Measurements from ENCODE around the gene GRM7.

GRM7 gene

GRCh38 chr3:7733933-7734332 is 873.0 kb downstream of the GRM7 start:
- Histone ChIP-seq H3K27me3 (ENCODE audit: insufficient read depth, poor library complexity, severe bottlenecking) (no peaks in the 10 kb centered on the region), H3K4me3 (replicated peaks; ENCODE audit: insufficient read depth, low read length) (no peak overlapping the region), H3K27ac (replicated peaks) (no peak overlapping the region)
- DNase-seq (ENCODE audit: low read depth in 1 of 2, low spot score in 1 of 2): no peak
- no peak for TF ChIP-seq POLR2AphosphoS5 (IDR thresholded peaks at IDR 0.05; ENCODE audit: low read depth)
- TF ChIP-seq GABPA (IDR thresholded peaks at IDR 0.05; ENCODE audit: low read depth): no peak
- TF ChIP-seq, protein P1, sequence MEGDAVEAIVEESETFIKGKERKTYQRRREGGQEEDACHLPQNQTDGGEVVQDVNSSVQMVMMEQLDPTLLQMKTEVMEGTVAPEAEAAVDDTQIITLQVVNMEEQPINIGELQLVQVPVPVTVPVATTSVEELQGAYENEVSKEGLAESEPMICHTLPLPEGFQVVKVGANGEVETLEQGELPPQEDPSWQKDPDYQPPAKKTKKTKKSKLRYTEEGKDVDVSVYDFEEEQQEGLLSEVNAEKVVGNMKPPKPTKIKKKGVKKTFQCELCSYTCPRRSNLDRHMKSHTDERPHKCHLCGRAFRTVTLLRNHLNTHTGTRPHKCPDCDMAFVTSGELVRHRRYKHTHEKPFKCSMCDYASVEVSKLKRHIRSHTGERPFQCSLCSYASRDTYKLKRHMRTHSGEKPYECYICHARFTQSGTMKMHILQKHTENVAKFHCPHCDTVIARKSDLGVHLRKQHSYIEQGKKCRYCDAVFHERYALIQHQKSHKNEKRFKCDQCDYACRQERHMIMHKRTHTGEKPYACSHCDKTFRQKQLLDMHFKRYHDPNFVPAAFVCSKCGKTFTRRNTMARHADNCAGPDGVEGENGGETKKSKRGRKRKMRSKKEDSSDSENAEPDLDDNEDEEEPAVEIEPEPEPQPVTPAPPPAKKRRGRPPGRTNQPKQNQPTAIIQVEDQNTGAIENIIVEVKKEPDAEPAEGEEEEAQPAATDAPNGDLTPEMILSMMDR (IDR thresholded peaks at IDR 0.05; ENCODE audit: insufficient read depth, low read length): no peak
- TF ChIP-seq SPI1 (IDR thresholded peaks at IDR 0.05; ENCODE audit: borderline replicate concordance, low read depth): no peak
- no peak for TF ChIP-seq REST (IDR thresholded peaks at IDR 0.05; ENCODE audit: insufficient replicate concordance, low read depth)

GRCh38 chr3:7734456-7734855 is 873.5 kb downstream of the GRM7 start:
- Histone ChIP-seq H3K27ac (replicated peaks) (no peak overlapping the region), H3K4me3 (replicated peaks; ENCODE audit: insufficient read depth, low read length) (no peak overlapping the region), H3K27me3 (ENCODE audit: insufficient read depth, poor library complexity, severe bottlenecking) (no peaks in the 10 kb centered on the region)
- TF ChIP-seq GABPA (IDR thresholded peaks at IDR 0.05; ENCODE audit: low read depth) (no peak), POLR2AphosphoS5 (IDR thresholded peaks at IDR 0.05; ENCODE audit: low read depth) (no peak), REST (IDR thresholded peaks at IDR 0.05; ENCODE audit: insufficient replicate concordance, low read depth) (no peak), SPI1 (IDR thresholded peaks at IDR 0.05; ENCODE audit: borderline replicate concordance, low read depth) (no peak)
- TF ChIP-seq, protein P1 (IDR thresholded peaks at IDR 0.05; ENCODE audit: insufficient read depth, low read length): no peak
- no peak for DNase-seq (ENCODE audit: low read depth in 1 of 2, low spot score in 1 of 2)

GRCh38 chr3:7737263-7737662 is 876.3 kb downstream of the GRM7 start:
- no peaks in the 10 kb centered on the region for H3K27me3 ChIP-seq (ENCODE audit: insufficient read depth, poor library complexity, severe bottlenecking)
- no peak overlapping the region for H3K27ac ChIP-seq (replicated peaks)
- H3K4me3 ChIP-seq (replicated peaks; ENCODE audit: insufficient read depth, low read length): no peak overlapping the region
- DNase-seq (ENCODE audit: low read depth in 1 of 2, low spot score in 1 of 2): no peak
- TF ChIP-seq SPI1 (IDR thresholded peaks at IDR 0.05; ENCODE audit: borderline replicate concordance, low read depth) (no peak), POLR2AphosphoS5 (IDR thresholded peaks at IDR 0.05; ENCODE audit: low read depth) (no peak), GABPA (IDR thresholded peaks at IDR 0.05; ENCODE audit: low read depth) (no peak), REST (IDR thresholded peaks at IDR 0.05; ENCODE audit: insufficient replicate concordance, low read depth) (no peak)
- TF ChIP-seq, protein P1 (IDR thresholded peaks at IDR 0.05; ENCODE audit: insufficient read depth, low read length): no peak

Measured in HL-60 (cell line).